HG03103 (cell line): ENCODE data around the gene IMPACT.

Experiments
- ATAC-seq: cut with Tn5 transposase; IDR thresholded peaks from one replicate; pipeline ENCODE4 v1.9.1; 2021; ENCODE audit warnings: low read depth; ENCODE audit not compliant: unreplicated experiment

Gene IMPACT, protein sequence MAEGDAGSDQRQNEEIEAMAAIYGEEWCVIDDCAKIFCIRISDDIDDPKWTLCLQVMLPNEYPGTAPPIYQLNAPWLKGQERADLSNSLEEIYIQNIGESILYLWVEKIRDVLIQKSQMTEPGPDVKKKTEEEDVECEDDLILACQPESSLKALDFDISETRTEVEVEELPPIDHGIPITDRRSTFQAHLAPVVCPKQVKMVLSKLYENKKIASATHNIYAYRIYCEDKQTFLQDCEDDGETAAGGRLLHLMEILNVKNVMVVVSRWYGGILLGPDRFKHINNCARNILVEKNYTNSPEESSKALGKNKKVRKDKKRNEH

DNA sequence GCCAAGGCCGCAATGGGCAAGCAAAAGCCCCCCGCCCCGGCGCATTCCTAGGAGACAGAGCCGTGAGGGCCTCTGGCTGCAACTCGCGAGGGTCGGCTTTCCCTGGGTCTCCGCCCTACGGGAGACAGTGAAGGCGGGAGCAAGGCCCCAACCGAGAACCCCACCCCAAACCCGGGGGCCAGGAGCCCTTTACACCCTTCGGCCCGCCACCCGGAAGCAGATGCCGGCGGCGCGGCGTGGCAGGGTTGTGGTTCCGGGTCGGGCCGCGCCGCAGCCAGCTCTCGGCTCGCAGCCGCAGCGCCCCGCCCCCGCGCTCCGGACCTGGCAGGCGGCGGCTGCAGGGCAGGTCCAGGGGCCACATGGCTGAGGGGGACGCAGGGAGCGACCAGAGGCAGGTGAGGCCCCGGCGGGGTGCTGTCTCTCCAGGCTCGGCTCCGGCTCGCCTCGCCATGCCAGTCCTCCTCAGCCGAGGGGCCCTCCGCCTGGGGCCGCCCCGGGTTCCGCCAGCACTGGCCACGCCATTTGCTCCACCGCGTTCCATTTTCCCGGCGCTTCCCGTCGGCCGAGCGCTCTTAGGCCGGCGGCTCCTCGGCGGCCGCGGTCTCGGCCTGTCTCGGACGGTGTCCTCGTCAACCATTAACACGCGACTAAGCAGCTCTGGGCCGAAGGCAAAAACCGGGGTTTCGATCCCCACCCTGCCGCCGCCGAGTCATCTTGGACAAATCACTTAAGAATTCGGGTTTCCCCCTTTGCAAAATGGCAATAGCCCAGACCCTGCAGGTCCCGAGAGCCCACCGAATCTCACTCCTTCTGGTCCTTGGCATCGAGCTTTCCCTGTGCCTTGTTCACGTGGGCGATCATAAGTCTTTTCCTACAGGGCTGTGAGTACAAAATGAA is at the start of gene IMPACT:
Gene IMPACT, plus strand, starts transcription at position 273 of the 897 bp plus-strand sequence. Its CDS starts 87 bp downstream, at position 360.
- ATAC-seq, result peak; percentile 89

DNA sequence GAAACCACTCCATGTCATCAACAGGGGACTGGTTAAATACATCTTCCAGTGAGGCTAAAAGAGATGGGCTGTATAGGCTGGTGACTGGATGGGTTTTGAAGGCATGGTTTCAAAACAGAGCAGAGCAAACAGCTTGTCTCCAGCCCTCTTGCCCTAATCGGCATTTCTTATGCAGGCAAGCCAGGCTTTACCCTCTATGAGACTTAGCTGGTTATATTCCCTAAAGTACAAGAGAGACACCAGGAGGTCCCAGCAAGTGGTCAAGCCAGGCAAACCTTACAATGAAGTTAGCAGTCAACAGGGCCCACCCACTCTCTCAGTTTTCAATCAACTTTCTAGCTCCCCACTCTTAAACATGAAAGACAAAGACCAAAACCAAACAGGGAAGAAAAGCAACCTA is 47.9 kb upstream of the IMPACT start:
- ATAC-seq, result no peak

DNA sequence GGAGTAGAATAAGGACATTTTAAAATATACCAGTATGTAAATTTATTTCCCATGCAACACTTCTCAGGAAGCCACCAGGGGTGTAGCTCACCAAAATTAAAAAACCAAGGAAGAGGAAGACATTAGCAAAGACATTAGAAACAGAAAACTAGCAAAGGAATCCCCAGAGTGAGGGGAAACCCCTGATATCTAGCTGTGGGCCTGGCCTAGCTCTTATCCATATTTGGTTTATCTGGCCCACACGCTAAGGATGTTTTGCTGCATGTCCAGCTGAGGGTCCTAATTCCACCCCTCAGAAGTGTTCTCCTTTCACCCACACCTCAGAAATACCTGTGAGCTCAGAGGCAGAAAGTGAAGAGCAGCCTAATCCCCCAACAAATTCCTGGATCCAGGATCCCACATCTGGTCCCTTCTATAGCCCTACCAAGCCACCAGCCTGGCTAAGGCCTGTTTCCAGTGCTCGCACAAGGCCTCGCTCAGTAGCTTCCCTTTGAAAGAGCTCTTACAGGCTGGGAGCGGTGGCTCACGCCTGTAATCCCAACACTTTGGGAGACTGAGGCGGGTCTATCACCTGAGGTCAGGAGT is 46.2 kb upstream of the IMPACT start:
- ATAC-seq, result no peak

DNA sequence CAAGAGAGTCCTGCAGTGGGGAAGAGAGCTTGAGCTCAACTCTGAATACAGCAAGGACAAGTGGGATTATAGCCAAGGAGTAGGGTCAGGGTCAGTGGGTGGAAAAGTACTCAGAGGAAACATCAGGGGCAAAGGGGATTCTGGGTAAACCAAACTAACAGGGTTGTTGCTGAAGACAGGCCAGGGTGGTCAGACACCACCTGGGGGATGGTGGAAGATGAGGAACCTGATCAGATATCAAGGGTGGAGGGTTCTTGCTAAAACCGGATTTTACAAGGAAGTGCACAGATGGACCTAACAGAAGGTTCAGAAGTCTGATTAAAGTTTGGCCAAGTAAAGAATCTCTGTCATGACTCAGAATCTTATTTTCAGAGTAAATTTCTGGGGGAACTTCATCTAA is 45.3 kb upstream of the IMPACT start:
- no peak for ATAC-seq

DNA sequence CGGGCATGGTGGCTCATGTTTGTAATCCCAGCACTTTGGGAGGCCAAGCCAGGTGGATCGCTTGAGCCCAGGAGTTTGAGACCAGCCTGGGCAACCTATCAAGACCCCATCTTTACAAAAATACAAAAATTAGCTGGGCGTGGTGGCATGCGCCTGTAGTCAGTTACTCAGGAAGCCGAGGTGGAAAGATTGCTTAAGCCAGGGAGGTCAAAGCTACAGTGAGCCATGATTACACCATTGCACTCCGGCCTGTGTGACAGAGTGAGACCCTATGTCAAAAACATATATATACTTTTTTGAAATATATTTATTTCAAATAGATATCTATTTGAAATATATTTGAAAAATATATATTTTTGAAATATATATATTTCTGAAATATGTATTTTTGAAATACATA is 39.8 kb upstream of the IMPACT start:
- ATAC-seq, result no peak

DNA sequence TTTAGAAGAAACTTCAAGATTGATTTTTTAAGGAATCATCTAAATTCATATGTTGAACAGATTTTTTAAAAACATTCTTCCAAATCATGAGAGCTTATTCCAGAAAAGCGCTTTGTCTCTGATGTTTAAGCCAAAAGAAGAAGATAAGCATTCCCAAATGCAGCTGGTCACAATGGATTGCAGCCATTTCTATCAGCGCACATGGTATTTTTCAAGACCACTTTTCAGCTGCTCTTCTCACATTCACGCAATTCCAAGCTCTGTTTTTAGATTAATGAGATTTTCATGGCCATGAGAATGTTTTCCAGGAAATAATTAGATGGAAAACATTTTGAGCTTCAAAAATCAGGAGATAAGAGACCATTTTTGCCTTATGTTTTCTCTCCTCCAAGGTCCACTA is 37.5 kb upstream of the IMPACT start:
- ATAC-seq, result no peak

DNA sequence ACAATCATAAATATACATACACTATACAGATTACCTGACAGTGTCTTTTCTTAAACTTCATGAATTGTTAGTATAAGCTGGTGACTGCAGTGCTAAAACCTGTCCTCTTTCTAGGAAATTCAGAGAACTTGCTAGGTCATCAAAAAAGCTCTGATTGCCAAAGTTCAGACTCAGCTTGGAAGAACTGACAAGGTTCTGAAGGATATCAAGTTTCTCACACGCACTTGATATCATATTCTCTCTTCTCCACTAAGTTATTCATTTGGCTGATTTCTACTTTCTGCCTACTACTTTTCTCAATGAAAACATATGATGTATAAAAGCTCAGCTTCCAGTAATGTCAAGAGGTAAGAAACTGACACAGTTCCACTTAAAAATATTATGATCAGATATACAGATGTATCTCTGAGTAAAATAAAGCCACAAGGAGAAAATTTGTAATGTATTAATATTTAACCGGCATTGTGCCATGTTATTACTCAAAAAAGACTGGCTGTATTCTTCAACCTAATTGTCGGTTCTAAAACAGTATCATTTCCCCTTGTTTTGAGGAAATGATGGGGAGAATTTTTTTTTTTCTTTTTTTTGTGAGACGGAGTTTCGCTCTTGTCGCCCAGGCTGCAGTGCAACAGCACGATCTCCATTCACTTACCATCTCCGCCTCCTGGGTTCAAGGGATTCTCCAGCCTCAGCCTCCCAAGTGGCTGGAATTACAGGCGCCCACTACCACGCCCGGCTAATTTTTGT is 31.2 kb upstream of the IMPACT start:
- ATAC-seq, result no peak

DNA sequence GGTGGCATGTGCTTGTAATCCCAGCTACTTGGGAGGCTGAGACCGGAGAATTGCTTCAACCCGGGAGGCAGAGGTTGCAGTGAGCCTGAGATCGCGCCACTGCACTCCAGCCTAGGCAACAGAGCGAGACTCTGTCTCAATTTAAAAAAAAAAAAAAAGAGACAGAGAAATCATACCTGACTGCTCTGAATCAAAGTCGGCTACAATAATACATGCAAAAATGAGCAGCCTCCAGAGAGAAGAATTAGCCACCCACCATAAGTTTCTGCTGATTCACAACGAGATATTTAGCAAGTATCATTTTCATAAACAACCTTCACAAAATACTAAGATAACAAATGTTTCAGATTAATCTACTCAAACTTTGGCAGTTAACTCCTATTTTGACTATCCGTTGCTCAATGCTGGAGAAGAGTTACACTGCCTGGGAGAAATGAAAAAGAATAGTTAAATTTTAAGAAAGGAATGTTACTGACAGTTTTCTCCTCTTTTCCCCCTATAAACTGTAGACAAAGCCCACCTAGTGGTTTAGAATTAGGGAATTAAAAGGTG is 30.3 kb upstream of the IMPACT start:
- ATAC-seq, result no peak

DNA sequence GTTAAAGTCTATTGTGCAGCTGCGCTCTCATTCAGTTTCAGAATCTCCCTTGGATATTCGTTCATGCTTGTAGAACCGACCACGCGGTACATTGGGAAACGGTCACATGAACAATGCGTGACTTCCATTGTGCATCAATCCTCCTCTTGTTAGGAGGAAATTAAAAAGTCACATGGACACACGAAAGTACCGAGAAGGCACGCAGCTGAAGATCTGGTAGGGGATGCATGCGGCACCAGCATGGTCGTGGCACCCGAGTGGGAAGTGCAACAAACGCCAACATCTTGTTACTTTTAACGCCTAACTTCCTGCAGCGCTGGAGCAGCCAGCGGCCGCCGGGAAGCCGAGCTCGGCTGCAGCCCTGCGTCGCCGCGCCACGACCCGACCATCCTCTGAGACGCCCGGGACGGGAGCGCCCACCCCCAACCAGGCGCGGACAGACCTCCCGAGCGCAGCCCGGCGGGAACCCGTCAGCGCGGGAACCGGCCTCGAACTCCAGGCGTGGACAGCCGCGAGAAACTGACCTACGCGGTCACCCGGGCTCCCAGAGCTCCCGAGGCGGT is 29.3 kb upstream of the IMPACT start:
- ATAC-seq, result no peak

DNA sequence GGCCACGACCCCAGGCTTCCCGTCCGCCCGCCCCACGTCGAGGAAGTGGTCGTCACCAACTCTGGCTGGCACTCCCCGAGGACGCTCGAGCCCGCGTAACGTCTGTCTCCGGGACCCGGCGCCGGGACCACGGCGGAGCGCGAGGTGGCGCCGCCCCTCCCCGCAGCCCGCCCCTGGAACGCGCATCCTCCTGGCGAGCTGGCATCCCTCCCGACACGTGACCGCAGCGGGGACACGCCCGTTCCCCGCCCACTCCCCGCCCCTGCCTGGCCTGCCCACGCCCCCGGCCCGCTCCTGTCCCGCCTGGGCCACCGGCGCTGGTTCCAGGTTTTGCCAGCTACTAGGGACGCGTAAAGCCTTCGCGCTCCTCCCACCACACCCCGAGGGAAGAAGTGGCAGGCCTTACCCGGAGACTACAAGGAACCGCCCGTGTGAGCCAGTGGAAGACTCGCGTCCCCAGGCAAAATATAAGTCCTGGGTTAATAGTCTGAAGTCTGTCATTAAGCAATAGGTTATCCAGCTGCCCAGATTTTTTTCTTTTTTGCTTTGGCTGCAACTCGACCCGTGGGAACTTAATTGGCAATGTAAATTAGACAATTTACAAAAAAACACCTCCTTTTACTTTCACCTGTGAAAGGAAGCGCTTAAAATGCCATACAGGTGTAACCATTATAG is 28.6 kb upstream of the IMPACT start, which contains the start of gene OSBPL1A:
Gene OSBPL1A, minus strand, starts transcription at position 131 of the 675 bp plus-strand sequence. CDS start 20,291 bp downstream, outside the sequence.
- ATAC-seq, result no peak

DNA sequence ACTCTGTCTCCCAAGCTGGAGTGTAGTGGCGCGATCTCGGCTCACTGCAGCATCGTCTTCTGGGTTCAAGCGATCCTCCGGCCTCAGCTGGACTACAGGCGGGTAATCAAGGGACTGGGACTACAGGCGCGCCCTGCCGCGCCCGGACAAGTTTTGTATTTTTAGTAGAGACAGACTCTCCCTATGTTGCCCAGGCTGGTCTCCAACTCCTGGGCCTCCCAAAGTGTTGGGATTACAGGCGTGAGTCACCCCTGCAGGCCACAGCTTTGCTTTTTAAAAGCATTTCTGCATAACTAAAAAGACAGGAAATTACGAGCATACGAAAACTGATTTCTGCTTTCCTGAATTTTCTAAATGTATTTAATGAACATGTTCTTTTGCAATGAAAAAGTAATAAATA is 27.9 kb upstream of the IMPACT start:
- no peak for ATAC-seq

DNA sequence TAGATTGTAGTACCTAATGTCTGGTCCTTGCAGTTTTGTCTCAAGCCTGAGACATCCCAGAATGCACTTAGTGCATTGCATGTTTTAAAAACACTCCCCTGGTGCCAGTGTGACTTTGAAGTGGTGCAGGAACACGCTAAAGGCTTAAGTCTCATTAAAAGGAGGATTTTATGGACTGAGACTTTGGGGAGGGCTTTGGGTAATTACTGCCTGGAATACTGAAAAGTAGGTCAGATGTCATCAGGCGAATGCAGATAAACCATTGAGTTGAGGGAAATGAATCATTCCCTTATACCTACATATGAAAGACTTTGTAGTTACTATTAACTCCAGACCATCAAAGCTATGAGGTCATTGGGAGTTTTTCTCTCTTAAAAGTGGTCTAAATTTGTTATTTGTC is 25.9 kb upstream of the IMPACT start:
- ATAC-seq, result no peak

DNA sequence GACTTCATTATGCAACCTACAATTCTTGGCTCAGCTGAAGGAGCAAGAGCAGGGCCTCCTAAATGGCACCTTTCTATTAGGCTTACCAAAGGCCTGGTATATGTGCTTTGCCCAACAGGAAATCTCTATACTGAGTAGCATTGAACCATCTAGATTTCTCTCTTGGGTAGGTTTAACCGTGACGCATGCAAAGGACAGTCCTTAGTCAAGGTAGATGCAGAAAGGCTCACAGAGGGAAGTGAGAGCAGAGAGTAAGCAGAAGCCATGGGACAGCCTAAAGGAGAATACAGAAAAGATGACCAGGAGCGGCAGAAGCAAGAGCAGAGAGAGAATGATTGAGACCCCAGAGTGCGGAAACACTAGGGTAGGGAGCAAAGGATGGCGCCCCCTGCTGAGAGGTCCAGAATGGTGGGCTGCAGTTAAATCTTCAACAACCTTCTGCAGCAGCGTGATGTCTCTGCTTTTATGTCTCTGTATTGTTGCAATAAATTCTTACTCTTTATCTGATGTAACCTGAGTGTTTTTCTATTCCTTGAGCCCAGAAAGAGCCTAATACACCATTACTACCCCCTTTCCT is 24.2 kb upstream of the IMPACT start:
- ATAC-seq, result no peak

DNA sequence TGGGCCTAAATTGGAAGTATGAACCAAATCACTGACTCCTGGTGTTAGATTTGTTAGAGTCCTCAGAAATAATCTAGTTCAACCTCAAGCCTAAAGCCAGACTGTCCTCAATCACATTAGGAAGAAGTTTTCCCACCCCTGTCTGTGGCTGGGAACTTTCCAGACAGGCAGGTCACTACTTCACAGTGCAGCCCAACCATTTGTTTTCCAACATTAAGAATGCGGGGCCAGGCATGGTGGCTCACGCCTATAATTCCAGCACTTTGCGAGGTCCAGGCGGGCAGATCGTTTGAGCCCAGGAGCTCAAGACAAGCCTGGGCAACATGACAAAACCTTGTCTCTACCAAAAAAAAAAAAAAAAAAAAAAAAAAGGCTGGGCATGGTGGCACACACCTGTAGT is 23.4 kb upstream of the IMPACT start:
- ATAC-seq, result no peak

DNA sequence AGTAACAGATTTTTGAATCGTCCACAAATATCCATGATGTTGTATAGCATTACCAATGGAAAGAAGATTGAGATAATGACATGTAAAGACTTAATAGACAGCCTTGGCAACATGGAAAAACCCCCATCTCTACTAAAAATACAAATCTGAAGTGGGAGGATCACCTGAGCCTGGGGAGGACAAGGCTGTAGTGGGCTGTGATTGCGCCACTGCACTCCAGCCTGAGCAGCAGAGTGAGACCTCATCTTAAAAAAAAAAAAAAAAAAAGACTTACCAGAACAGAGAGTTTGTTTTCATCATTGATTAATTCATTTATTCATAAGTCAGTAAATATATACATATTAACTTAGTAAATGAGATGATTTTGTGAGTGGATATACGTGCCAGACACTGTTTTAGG is 21.9 kb upstream of the IMPACT start:
- no peak for ATAC-seq

DNA sequence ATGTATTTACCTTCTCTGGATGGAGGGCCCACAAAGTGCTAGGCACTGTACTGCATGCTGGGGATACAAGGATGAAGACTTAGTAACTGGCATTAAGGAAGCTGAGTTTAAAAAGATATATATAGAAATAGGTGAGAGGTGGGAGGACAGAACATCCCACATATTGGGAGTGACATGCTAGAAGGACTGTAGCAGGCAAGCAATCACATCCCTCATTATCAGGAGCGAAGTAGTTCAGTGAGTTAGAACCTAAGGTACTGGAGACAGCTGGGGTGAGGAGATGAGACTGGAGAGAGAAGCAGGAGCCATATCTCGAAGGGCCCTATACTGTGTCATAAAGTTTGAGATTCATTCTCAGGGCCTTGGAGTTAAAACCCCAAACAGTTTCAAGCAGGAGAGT is 18.0 kb upstream of the IMPACT start:
- ATAC-seq, result no peak

DNA sequence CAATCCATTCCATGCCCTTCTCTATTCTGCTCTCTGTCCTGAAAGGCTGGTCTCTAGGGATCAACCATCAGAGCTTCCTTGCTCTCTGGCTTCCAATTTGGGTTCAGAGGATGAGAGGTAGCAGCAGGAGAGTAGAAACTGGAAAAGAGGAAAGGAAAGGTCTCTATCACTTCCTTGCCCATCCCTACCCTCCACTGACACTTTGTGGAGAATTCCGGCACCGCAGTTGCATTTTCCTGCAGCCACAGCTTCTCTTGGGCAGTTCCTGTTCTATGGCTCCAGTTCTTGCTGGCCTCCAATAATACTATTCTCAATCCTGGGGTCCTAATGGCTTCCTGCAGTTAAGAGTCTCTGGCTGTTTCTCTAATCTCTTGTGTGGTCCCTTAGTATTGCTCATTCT is 13.3 kb upstream of the IMPACT start:
- no peak for ATAC-seq

DNA sequence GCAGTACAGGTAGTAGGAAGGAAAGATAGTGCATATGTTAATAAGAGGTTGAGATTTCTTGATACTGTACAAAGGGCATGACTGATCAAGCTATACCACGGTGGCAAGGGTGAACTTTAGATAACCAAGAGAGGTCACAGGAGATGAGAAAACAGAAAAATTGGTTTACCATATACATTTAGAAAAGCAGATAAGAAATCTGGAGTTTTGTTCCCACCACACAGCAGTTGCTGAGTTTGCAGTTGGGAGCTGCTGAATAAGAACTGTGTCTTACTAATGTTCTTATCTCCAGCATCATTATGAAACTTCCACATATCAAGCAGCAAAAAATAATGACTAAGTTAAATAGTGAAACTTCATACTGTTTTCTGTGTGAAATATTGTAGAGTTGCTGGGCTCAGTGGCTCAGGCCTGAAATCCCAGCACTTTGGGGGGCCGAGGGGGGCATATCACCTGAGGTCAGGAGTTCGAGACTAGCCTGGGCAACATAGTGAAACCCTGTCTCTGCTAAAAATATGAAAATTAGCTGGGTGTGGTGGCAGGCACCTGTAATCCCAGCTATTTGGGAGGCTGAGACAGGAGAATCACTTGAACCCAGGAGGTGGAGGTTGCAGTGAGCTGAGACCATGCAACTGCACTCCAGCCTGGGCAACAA is 12.0 kb upstream of the IMPACT start:
- no peak for ATAC-seq

DNA sequence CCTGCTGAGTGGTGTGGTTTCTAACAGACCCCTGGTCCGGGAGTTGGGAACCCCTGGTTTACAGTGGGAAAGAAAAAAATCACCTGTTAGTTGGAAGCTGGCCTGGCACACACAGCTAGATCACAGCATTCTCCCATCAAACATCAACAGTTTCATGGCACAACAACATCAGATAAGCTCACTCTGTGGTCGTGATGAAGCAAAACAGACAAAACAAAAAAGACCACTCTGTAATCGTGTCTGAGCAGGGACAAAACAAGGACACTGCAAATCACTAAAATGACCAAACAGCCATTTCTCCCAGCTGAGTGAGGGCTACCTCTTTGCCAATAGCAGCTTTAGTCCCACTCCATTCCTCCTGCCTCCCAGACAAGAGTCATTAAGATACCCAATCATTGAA is 9.0 kb upstream of the IMPACT start:
- ATAC-seq, result no peak
